ENCODE results near the gene DSC1. TPM values are rescaled to one million over a fixed set of nuclear protein-coding genes. Genes with fewer than 3 reads are reported as not detected.

The DSC1 gene
- total RNA-seq, 1 experiment from 2014 or later, result not detected

DNA sequence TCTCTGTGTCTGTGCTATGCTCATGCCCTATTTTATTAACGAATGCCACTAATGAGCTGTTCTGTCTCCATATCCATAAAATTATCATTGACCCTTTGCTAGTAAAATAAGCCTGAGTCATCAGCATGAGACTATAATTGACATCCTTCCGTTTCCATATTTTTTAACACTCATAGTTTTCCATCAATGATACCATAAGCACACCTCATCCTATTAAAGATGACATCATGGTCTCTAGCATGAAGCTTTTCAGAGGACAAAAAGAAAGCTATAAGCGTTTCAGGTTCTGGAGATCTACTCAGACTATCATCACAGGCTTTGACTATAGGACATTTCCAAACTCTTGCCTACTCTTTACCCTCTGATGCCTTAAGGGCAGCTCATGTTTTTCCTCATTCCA is 59.2 kb downstream of the DSC1 start:
- no peak for DNase-seq (ENCODE audit: low read depth)

DNA sequence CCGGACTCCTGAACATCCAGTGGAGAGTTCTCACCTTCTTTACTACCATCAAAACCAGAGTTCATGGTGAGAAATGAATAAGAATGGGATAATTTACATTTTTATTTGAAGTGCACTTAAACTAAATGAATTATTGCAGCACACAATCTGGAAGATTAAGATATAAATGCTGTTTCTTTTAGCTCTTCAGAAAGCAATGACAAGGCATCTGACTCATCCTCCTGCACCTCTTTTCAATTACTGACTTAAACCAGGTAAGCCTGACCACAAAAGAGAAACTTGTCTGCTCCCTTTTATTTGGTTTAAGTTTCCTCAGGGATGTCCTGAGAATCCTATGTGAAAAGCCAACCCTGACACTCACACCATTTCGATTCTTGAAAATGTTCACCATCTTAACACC is 59.7 kb downstream of the DSC1 start:
- no peak for DNase-seq (ENCODE audit: low read depth)

GRCh38 chr18:31102025-31102684 is 60.5 kb downstream of the DSC1 start, which contains the start of gene DSC2:
Gene DSC2 (minus strand): TSS chr18:31102421. CDS start chr18:31101971, 450 bp downstream.
- DNase-seq (ENCODE audit: low read depth), result no peak

DNA sequence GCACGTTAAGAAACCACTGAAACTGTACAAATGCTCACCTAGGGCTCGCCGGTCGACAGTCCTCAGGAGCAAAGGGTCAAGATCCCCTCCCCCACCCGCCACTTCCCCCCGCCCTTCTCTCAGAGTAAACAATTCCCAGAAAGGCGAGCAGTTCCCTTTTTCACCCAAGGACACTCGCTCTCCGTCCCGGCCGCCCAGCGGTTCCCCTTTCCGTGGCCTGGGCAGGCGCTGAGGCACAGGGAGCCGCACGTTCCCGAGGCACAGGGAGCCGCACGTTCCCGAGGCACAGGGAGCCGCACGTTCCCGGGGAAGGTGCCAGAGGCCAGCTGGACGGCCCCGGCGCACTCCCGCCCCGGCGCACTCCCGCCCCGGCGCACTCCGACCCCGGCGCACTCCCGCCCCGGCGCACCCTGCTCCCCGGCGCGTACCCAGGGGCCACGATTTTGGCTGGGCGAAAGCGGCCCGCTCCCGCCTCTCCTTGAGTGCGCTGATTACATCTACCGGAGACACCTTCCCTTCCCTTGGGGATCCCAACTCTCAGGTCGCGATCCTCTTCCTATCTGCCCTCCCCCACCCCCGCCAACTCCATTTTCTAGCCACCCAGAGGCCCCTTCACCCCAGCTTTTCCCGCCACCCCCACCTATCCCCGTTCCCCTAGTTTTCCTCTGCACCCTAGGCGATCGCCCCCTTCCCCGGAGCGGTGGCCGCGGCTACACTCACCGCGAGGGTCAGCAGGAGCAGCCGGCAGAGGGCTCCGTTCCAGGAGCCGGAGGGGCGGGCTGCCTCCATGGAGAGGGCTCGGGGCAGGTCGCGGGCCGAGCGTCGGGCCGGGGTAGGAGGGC is 61.3 kb downstream of the DSC1 start:
- DNase-seq (ENCODE audit: low read depth), result no peak

GRCh38 chr18:31100436-31101182 is 62.0 kb downstream of the DSC1 start:
- DNase-seq (ENCODE audit: low read depth), result no peak

DNA sequence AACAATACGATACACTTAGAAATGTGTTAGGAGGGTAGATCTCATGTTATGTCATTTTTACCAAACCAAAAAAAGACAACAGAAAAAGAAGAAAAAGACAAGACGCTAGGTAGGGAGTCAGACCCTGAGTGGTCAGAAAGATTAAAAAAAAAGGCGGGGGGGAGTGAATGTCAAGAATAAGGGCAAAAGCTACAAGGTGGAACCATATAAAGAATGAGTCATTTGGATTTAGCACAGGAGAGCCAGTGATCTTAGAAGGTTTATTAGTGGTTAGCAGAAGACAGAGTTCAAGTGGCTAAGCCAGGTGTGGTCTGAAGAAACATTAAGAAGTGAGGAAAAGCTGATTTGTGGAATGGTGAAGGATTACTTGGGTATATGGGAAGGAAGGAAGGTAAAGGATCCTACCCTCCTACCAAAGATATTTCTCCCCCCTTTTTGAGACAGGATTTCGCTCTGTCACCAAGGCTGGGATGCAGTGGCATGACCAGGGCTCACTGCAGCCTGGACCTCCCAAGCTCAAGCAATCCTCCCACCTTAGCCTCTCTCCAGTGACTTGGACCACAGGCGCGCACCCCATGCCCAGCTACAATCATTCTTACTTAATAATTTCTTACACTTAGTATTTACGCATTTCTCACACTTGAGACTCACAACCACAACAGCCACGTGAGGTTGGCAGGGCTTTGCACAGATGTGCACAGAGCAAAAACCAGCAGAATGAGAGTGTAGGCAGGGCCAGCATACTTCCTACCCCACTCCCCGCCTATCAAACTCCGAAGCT is 63.0 kb downstream of the DSC1 start:
- no peak for DNase-seq (ENCODE audit: low read depth)

GRCh38 chr18:31098878-31099277 is 63.8 kb downstream of the DSC1 start:
- DNase-seq (ENCODE audit: low read depth), result no peak

- no peak for DNase-seq (ENCODE audit: low read depth)
These were observed 65.0 kb downstream of the DSC1 start for GRCh38 chr18:31097666-31098065.

DNA sequence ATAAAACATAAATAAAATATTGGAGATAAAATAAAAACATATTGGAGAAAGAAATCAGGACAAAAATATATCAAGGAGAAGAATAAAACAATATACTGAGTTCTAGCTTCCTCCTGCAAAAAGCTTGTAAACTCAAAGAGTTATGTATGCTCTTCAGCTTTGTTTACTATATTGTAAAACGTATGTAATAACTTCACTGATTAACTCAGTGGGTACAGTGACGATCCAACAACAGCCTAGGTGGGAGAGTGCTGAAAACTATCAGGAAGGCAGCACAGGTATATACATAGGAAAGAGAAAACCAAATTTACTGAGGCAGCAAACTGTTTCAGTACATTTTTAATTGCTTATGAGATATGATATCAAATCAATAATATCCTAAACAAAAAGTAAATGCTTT is 68.8 kb downstream of the DSC1 start:
- no peak for DNase-seq (ENCODE audit: low read depth)

DNA sequence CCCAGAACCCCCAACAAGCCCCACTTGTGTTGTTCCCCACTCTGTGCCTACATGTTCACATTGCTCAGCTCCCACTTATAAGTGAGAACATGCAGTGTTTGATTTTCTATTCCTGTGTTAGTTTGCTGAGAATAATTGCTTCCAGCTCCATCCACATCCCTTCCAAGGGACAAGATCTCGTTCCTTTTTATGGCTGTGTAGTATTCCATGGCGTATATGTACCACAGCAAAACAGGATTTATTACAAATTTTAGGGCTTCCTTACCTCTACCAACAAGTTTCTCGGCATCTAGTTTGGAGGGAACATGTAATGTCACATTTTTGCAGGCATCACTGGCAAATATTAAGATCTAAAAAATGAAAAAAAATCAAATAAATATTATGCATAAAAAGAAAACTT is 69.4 kb downstream of the DSC1 start:
- DNase-seq (ENCODE audit: low read depth), result no peak

GRCh38 chr18:31091350-31091749 is 71.3 kb downstream of the DSC1 start:
- no peak for DNase-seq (ENCODE audit: low read depth)

GRCh38 chr18:31088532-31088931 is 74.1 kb downstream of the DSC1 start:
- no peak for DNase-seq (ENCODE audit: low read depth)

DNA sequence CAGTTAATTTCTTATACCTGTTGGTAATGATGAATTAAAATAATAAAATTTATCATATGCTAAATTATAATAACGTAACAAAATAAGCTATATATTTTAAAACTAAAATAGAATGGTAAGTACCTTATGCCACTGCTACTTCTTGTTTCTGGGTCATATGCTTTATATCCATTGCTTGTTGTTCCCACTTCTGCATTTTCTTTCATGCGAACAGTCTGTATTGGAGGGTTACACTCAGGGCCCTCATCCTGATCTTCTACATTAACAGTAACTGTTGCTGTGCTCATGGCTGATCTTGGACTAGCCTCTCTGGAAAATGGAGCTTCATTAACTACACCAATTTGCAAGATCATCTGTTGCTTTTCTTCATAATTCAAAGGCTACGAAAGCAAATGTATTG is 82.7 kb downstream of the DSC1 start:
- no peak for DNase-seq (ENCODE audit: low read depth)

Other genes with a start within 250 kb of the DSC1 start
- under 0.01 TPM in 1 of 2 replicates, not detected in the other for gene DSC3, start 120.1 kb downstream of the DSC1 start, total RNA-seq (2014; rRNA removed; shearing (Covaris generic))
- gene DSC2, start 60.4 kb downstream of the DSC1 start, total RNA-seq (2014; rRNA removed; shearing (Covaris generic)), result not detected in 2 replicates
- gene DSG1, start 155.3 kb upstream of the DSC1 start, total RNA-seq (2014; rRNA removed; shearing (Covaris generic)), result not detected in 2 replicates
- gene DSG4, start 213.9 kb upstream of the DSC1 start, total RNA-seq (2014; rRNA removed; shearing (Covaris generic)), result not detected in 2 replicates